ENCODE results near the gene IGLON5.

Gene IGLON5

DNA sequence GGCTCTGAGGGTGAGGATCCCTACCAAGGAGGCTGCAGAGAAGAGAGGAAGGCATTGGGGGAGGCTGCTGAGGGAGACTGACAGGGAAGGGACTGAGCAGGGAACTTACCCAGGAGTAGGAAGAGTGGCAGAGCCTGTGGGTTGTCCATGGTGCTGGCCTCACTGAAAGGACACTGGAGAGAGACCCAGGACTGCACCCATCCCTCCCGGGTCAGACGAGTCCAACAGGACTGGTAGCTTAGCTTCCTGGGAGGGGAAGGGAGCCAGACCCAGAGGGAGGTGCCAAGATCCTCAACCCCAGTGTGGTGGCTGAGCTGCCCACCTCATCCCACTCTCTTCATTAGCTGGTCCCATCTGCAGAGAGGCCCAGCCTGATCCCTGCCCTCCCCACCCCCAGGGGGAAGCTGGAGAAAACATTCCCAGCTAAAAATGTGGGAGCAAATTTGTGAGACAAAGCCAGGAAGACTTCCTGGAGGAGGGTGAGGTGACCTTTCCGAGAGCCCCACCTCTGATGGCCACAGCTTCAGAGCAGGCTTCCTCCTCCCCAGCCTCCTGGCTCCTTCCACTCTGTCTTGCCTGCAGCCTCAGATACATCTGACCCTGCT, 30.6 kb downstream of the IGLON5 start, which contains the start of gene VSIG10L:
TSS of gene VSIG10L (minus strand) at position 164 of the 605 bp plus-strand sequence. CDS start at position 149, 15 bp downstream.
- DNase-seq (ENCODE audit: insufficient read length, low spot score), result no peak
- no peak for FAIRE-seq
- TF ChIP-seq SPI1 (IDR thresholded peaks at IDR 0.05; ENCODE audit: low read depth, low read length) (no peak), POLR2A (IDR thresholded peaks at IDR 0.05; ENCODE audit: low read depth, low read length) (no peak), POLR2AphosphoS5 (IDR thresholded peaks at IDR 0.05; ENCODE audit: low read depth, low read length) (no peak), POU2F2 (IDR thresholded peaks at IDR 0.05; ENCODE audit: low read depth, low read length) (no peak), TAF1 (IDR thresholded peaks at IDR 0.05; ENCODE audit: low read depth, low read length) (no peak), PAX5 (IDR thresholded peaks at IDR 0.05; ENCODE audit: insufficient read depth, low read length, severe bottlenecking) (no peak)

DNA sequence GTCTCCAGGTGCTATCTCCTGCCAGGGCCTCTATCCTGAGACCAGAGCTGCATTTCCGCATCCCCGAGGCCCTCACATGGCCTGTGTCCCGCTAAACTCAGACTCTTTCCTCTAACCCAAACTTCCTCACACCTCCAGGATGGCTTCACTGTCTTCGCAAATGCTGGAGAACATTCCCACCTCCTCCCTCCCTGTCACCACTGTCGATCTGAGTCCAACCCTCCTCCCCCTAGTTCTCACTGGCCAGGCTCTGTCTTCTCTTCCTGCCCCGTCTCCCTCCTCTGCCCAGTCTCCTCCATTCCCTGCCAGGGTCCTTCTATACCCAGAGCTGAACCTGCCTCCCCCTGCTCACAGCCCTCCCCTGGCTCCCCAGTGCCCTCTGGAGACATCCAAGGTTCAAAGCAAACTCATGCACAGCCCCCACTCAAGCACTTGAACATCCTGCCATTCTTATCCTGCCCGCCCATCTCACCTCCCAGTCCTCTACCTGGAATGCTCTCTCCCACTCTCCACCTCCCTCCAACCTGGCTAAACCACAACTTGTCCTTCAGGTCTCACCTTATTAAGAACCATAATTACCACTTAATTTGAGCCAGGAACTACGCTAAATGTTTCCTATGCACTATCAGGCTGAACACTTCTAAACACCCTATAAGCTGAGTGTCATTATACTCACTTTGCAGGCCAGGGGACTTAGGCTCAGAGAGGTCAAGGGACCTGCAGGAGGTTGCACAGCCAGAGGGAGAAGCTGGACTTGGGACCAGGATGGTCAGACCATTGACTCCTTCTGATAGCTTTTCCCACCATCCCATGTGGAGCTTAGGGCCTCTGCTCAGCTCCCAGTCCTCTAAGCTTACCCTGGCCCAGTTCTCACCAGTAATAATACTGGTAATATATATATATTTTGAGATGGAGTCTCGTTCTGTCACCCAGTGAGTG, 31.5 kb downstream of the IGLON5 start:
- FAIRE-seq (no peak), DNase-seq (ENCODE audit: insufficient read length, low spot score) (no peak)
- TF ChIP-seq PAX5 (IDR thresholded peaks at IDR 0.05; ENCODE audit: insufficient read depth, low read length, severe bottlenecking), result no peak

DNA sequence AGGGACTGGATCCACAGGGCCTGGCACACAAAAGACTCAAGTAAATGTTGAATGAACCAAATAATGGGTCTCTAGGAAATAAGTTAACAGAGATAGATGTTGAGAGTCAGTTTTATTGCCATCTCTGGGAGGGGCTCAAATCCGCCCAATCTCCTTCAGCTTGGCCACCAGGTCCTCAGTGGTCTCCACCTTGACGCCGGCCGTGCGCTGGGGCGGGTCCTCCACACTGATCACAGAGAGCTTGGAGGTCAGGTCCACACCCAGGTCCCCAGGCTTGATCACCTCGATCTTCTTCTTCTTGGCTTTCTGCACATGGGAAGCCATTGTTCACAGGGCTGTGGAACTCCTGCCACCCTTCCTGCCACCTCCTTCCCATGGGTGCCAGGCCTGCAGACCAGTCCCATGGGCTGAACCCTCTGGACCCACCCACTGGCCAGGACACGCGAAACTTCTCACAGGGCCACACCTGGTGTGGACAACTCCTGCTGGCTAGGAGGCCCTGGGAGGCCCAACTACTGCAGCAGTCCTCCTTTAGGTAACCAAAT, 33.7 kb downstream of the IGLON5 start:
- DNase-seq (ENCODE audit: insufficient read length, low spot score) (no peak), FAIRE-seq (no peak)
- TF ChIP-seq POLR2AphosphoS5 (IDR thresholded peaks at IDR 0.05; ENCODE audit: low read depth, low read length), result no peak
- TF ChIP-seq TAF1 (IDR thresholded peaks at IDR 0.05; ENCODE audit: low read depth, low read length), result no peak
- TF ChIP-seq POLR2A (IDR thresholded peaks at IDR 0.05; ENCODE audit: low read depth, low read length), result no peak
- TF ChIP-seq POU2F2 (IDR thresholded peaks at IDR 0.05; ENCODE audit: low read depth, low read length), result no peak
- TF ChIP-seq SPI1 (IDR thresholded peaks at IDR 0.05; ENCODE audit: low read depth, low read length), result no peak
- TF ChIP-seq PAX5 (IDR thresholded peaks at IDR 0.05; ENCODE audit: insufficient read depth, low read length, severe bottlenecking), result no peak

DNA sequence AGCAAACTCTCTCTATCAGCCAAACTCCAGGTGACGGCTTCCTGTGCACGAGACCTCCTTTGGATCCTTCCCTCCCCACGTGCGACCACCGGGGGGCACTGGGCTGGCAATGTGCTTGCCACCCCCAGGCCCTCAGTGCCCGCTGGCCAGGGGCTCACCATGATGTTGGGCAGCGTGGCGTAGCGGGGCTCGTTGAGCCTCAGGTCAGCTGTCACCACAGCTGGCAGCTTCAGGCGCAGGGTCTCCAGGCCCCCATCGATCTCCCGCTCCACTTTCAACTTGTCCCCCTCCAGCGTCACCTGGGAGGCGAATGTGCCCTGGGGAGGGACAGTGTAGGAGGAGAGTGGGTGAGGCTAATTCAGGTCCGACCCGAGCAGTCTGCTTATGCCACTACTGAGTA, 35.3 kb downstream of the IGLON5 start:
- no peak for FAIRE-seq
- TF ChIP-seq PAX5 (IDR thresholded peaks at IDR 0.05; ENCODE audit: insufficient read depth, low read length, severe bottlenecking) (no peak), POLR2AphosphoS5 (IDR thresholded peaks at IDR 0.05; ENCODE audit: low read depth, low read length) (no peak), POU2F2 (IDR thresholded peaks at IDR 0.05; ENCODE audit: low read depth, low read length) (no peak), TAF1 (IDR thresholded peaks at IDR 0.05; ENCODE audit: low read depth, low read length) (no peak), POLR2A (IDR thresholded peaks at IDR 0.05; ENCODE audit: low read depth, low read length) (no peak), SPI1 (IDR thresholded peaks at IDR 0.05; ENCODE audit: low read depth, low read length) (no peak)
- DNase-seq (ENCODE audit: insufficient read length, low spot score), result no peak

DNA sequence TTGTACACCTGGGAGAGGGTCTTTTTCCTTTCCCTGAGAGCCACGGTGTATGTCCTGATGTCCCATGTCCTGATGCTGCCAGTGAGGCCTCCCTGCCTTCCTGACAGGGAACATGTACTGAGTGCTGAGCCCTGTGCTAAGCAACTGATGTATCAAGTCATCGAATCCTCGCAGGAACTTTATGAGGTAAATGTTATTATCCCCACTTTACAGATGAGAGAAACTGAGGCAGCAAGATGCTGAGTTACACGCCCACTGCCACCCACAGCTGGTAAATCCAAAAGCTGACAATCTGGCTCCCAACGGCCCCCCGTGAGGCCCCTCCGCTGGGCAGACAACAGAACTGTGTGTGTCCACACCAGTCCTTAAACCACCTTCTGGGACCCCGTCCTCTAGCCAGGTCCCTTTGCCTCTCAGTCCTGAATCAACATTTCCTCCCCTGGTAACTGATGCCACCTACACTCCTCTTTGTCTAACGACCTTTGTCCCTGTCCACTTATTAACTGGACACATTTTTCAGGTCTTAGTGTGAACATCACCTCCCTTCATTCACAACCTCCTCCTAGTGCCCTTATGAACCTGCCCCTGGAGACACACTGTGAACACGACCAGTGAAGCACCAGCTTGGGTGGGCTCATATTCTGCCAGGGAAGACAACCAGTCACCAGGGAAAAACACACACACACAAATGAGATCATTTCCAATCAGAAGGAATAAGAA, 35.9 kb downstream of the IGLON5 start:
- no peak for TF ChIP-seq POLR2AphosphoS5 (IDR thresholded peaks at IDR 0.05; ENCODE audit: low read depth, low read length)
- no peak for TF ChIP-seq SPI1 (IDR thresholded peaks at IDR 0.05; ENCODE audit: low read depth, low read length)
- no peak for TF ChIP-seq POU2F2 (IDR thresholded peaks at IDR 0.05; ENCODE audit: low read depth, low read length)
- no peak for TF ChIP-seq TAF1 (IDR thresholded peaks at IDR 0.05; ENCODE audit: low read depth, low read length)
- TF ChIP-seq PAX5 (IDR thresholded peaks at IDR 0.05; ENCODE audit: insufficient read depth, low read length, severe bottlenecking), result no peak
- no peak for TF ChIP-seq POLR2A (IDR thresholded peaks at IDR 0.05; ENCODE audit: low read depth, low read length)
- FAIRE-seq, result no peak
- no peak for DNase-seq (ENCODE audit: insufficient read length, low spot score)

DNA sequence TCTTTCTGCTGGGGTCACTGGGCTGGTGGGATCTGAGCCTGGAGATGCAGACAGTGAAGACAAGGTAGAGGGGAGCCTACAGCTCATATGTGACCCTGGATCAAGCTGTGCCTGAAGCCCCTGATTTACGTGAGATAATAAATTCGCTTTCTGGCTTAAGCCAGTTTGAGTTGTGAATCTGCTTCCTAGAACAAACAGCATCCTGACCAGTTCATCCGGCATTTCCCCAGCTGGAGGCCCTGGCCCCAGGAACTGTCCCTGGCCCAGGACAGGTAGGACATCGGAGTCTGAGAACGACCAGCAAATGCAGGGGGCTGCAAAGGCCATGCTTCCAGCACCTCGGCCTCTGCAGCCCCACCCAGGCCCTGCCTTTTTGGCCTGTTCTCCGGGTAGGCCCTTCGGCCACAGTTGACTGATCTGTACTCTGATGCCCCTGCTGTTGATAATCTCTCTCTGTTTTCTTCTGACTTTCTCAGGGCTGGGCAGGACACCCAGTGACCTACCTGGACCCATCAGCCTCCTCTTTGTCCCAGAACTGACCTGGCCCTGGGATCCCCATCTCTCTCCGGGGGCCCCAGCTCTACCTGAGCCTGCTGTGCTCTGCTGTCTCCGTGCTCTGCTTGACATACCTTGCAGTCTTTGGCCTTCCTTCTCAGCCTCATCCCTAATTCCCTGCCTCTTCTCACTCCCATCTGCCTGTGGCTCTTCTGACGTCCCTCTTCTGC, 40.0 kb downstream of the IGLON5 start:
- no peak for FAIRE-seq
- no peak for DNase-seq (ENCODE audit: insufficient read length, low spot score)
- no peak for TF ChIP-seq TAF1 (IDR thresholded peaks at IDR 0.05; ENCODE audit: low read depth, low read length)
- no peak for TF ChIP-seq SPI1 (IDR thresholded peaks at IDR 0.05; ENCODE audit: low read depth, low read length)
- TF ChIP-seq POLR2AphosphoS5 (IDR thresholded peaks at IDR 0.05; ENCODE audit: low read depth, low read length), result no peak
- TF ChIP-seq PAX5 (IDR thresholded peaks at IDR 0.05; ENCODE audit: insufficient read depth, low read length, severe bottlenecking), result no peak

DNA sequence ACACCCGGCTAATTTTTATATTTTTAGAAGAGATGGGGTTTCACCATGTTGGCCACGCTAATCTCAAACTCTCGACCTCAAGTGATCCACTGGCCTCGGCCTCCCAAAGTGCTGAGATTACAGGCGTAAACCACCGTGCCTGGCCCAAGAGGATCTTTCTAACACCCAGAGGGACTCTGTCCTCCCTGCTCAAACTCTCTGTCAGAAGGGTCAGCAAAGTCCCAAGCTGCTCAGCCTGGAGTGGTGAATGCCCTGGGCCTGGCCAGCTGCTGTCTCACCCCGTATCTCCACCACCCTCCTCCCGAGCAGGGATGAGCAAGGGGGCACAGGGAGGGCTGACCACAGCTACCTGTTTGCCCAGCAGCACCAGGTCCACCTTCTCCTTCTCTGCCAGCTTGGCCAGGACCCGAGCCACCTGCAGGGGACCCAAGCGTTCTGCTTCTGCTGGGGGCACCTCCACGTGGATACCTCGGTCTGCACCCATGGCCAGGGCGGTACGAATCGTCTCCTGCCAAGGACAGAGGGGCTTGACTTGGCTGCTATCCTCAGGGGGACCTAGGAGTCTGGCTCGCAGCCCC, 41.4 kb downstream of the IGLON5 start:
- FAIRE-seq, result no peak
- no peak for DNase-seq (ENCODE audit: insufficient read length, low spot score)
- TF ChIP-seq POU2F2 (IDR thresholded peaks at IDR 0.05; ENCODE audit: low read depth, low read length) (no peak), SPI1 (IDR thresholded peaks at IDR 0.05; ENCODE audit: low read depth, low read length) (no peak), POLR2AphosphoS5 (IDR thresholded peaks at IDR 0.05; ENCODE audit: low read depth, low read length) (no peak), PAX5 (IDR thresholded peaks at IDR 0.05; ENCODE audit: insufficient read depth, low read length, severe bottlenecking) (no peak), TAF1 (IDR thresholded peaks at IDR 0.05; ENCODE audit: low read depth, low read length) (no peak), POLR2A (IDR thresholded peaks at IDR 0.05; ENCODE audit: low read depth, low read length) (no peak)

DNA sequence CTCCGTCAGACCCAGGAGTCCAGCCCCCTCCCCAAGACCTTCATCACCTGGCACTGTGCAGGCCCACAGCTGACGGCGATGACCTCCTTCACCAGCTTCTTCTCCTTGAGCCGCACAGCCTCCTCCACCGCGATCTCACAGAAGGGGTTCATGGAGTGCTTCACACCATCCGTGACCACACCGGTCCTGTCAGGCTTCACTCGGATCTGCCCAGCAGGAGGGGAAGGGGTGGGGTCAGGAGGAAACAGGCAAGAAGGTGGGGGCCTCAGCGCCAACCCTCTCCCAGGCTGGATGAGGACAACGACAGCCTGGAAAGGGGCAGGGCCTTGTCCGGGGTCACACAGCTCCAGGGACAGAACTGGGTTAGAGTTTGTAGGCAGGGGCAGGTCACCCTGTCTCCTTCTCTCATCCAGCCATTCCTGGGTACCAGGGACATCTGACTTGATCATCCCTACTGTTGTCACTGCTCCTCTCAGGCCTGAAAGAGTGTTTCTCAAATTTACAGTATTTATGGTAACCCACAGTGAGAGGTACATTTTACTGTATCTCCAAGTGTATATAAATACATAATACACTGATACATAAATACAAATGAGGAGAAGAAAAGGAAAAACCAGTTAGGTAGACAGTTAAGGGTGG, 42.8 kb downstream of the IGLON5 start:
- DNase-seq (ENCODE audit: insufficient read length, low spot score) (no peak), FAIRE-seq (no peak)
- TF ChIP-seq POU2F2 (IDR thresholded peaks at IDR 0.05; ENCODE audit: low read depth, low read length), result no peak
- TF ChIP-seq TAF1 (IDR thresholded peaks at IDR 0.05; ENCODE audit: low read depth, low read length), result no peak
- no peak for TF ChIP-seq SPI1 (IDR thresholded peaks at IDR 0.05; ENCODE audit: low read depth, low read length)
- no peak for TF ChIP-seq POLR2A (IDR thresholded peaks at IDR 0.05; ENCODE audit: low read depth, low read length)
- no peak for TF ChIP-seq PAX5 (IDR thresholded peaks at IDR 0.05; ENCODE audit: insufficient read depth, low read length, severe bottlenecking)
- TF ChIP-seq POLR2AphosphoS5 (IDR thresholded peaks at IDR 0.05; ENCODE audit: low read depth, low read length), result no peak

All from GM12891 (cell line).